Stimulated activated CD8-positive, alpha-beta memory T cell treated with anti-CD3 and anti-CD28 coated beads, Interleukin-15, amount 100 ng/mL, for 4 hours (primary cell): Measurements from ENCODE around the gene DOK1.

Experiments used
- DNase-seq, 2 donors: peaks; one replicate each; pipeline ENCODE4 v3.0.0-alpha.2; 2020; ENCODE audit warnings: low read depth in 2 of 2

DOK1 gene

DNA sequence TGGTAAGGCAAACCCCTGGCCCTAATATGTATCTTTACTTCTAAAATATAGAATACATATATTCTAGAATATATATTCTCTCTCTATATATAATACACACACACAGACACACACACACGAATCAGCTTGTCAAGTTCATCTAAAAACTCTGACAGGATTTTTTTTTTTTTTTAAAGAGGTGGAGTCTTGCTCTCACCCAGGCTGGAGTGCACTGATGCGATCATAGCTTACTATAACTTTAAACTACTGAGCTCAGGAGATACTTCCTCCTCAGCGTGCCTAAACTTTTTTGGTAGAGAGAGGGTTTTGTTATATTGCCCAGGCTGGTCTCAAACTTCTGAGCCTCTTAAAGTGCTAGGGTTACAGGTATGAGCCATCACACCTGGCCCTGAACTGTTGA, 45.2 kb downstream of the DOK1 start:
- DNase-seq = no peak

DNA sequence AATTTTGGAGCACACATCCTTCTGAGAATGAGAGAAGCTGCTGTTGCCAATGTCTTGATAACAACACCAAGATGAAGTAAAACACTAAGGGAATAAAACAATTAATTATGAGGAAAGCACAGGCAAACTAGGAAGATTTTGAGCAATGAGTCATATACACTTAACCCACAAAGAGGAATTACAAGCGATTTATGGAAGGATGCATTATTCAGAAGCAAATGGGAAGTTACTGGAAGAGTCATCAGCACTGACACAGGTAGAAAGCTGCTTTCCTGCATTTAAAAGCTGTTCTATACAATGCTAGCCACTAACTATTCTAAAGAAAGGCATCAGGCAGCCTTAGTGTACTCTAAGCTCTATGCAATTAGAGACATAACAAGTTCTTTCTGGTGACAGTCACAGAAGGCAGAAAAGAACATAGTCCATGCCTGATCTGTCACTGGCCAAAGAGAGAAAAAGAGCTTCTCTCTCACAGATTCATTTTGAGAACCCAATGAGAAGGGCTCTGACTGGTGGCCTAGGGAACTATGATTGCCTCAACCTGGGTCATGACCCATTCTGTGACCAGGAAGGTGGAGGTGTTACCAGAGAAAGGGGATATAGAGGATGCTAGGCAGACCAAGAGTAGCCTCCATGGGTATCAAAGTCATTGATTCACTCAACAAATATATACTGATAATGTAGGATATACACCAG, 48.2 kb downstream of the DOK1 start:
- DNase-seq = no peak

GRCh38 chr2:74603282-74604000, 48.9 kb downstream of the DOK1 start:
- DNase-seq = no peak

DNA sequence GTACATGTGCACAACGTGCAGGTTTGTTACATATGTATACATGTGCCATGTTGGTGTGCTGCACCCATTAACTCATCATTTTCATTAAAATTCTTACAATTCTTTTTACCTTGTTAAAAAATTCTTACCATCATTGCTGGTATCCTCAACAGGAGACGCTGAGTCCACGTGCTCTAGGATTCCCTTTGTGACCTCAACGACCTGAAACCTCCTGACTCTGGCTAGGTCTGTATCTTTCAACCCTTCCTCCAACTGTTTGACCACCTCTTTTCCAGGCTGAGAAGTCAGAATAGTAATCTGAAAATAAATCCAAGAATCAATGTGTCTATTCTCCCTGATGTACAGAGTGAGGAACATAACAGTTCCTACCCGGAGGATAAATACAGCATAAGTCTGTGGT, 52.4 kb downstream of the DOK1 start:
- no peak for DNase-seq
